ENCODE data around the gene PPT1.

Gene PPT1

GRCh38 chr1:40132383-40133311, 35.6 kb upstream of the PPT1 start:
- in situ Hi-C loops (cut with HindIII; ENCODE audit: low sequenced_read_pairs), result no loop called here
- no peak for DNase-seq (ENCODE audit: low read depth)
- H3K4me3 ChIP-seq (ENCODE audit: low read depth, low read length), result peak overlapping the region; percentile 27
- TF ChIP-seq CTCF (IDR thresholded peaks at IDR 0.05; ENCODE audit: low read depth, low read length, missing control alignments), result no peak

DNA sequence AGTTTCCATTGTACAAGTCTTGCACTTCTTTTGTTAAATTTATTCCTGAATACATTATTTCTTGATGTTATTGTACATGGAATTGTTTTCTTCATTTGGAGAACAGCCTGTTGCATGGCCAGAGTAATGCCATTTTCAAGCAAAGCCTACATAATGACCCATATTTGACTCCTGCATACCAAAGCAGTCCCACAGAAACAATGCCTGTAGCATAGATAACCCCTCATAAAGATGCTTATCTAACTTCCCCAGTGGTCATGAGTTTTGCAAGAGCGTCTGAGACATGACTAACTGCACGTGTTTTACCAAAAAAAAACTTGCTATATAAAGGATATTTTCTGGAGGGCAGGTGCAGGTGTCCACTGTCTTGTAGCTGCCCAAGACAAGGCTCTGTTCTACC, 33.8 kb upstream of the PPT1 start:
- no peak for DNase-seq (ENCODE audit: low read depth)
- in situ Hi-C loops (cut with HindIII; ENCODE audit: low sequenced_read_pairs), result no loop called here
- TF ChIP-seq CTCF (IDR thresholded peaks at IDR 0.05; ENCODE audit: low read depth, low read length, missing control alignments), result no peak
- no peak overlapping the region for H3K4me3 ChIP-seq (ENCODE audit: low read depth, low read length)

DNA sequence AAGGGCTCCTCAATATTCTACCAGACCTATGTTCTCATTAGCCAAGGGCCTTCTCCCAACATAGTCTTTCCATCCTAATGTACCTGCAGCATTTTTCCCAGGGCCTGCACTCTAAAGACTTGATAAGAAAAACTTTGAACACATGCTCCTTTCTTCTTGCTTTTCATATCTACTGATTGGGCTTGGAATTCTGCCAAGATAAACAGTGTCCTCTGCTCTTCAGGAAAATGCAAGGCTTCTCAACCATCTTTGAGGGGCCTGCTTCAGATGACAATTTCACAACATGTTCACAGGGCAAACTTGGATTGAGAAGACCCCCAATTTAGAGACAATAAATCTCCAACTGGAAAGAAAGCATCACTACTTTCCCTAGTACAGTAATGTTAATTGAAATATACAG, 25.8 kb upstream of the PPT1 start:
- in situ Hi-C loops (cut with HindIII; ENCODE audit: low sequenced_read_pairs), result no loop called here
- no peak overlapping the region for H3K4me3 ChIP-seq (ENCODE audit: low read depth, low read length)
- no peak for TF ChIP-seq CTCF (IDR thresholded peaks at IDR 0.05; ENCODE audit: low read depth, low read length, missing control alignments)
- DNase-seq (ENCODE audit: low read depth), result no peak

DNA sequence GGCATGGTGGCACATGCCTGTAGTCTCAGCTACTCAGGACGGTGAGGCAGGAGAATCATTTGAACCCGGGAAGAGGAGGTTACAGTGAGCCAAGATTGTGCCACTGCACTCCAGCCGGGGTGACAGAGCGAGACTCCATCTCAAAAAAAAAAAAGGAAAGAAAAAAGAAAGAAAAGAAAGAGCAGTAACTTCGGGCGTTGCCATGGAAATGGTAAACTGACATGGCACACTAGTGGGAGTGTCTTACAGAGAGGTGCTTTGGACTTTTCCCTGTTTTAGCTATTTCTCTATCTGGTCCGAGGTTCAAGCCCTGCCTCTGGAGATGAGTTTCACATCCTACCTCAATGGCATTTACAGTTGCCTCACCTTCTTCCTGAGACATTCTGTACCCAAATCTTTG, 23.1 kb upstream of the PPT1 start:
- TF ChIP-seq CTCF (IDR thresholded peaks at IDR 0.05; ENCODE audit: low read depth, low read length, missing control alignments), result no peak
- no peak overlapping the region for H3K4me3 ChIP-seq (ENCODE audit: low read depth, low read length)
- in situ Hi-C loops (cut with HindIII; ENCODE audit: low sequenced_read_pairs), result no loop called here
- DNase-seq (ENCODE audit: low read depth), result no peak

DNA sequence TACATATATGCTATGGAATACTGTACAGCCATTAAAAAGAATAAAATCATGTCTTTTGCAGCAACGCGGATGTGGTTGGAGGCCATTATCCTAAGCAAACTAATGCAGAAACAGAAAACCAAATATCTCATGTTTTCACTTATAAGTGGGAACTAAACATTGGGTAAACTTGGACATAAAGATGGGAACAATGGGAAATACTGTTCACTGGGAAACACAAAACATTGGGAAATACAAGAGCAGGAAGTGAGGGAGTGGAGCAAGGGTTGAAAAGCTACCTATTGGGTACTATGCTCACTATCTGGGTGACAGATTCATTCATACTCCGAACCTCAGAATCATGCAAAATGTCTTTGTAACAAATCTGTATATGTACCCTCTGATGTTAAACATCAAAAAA, 17.3 kb upstream of the PPT1 start:
- no peak overlapping the region for H3K4me3 ChIP-seq (ENCODE audit: low read depth, low read length)
- TF ChIP-seq CTCF (IDR thresholded peaks at IDR 0.05; ENCODE audit: low read depth, low read length, missing control alignments), result no peak
- no peak for DNase-seq (ENCODE audit: low read depth)
- in situ Hi-C loops (cut with HindIII; ENCODE audit: low sequenced_read_pairs), result no loop called here

- no peak for TF ChIP-seq CTCF (IDR thresholded peaks at IDR 0.05; ENCODE audit: low read depth, low read length, missing control alignments)
- in situ Hi-C loops (cut with HindIII; ENCODE audit: low sequenced_read_pairs), result no loop called here
- DNase-seq (ENCODE audit: low read depth), result no peak
- no peak overlapping the region for H3K4me3 ChIP-seq (ENCODE audit: low read depth, low read length)
Measured at GRCh38 chr1:40110389-40110788, 13.3 kb upstream of the PPT1 start.
